Transverse colon (tissue), 4 donors: Measurements from ENCODE around the gene LYPD4. TPM values are rescaled to one million over a fixed set of nuclear protein-coding genes. Genes with fewer than 3 reads are reported as not detected.

Experiments
- DNase-seq: peaks from one replicate; pipeline ENCODE4 v3.0.0-alpha.2; 2019
- H3K27ac ChIP-seq, 4 donors: fragments of 200-600 bp; sonication (generic); 2 replicates each; pipeline ENCODE4 v1.5.1; 2016 to 2018; ENCODE audit warnings: inconsistent platforms in 4 of 4
- H3K27me3 ChIP-seq: fragments of 200-600 bp; sonication (generic); 2 replicates; pipeline ENCODE4 v1.5.1; 2017; ENCODE audit warnings: inconsistent platforms
- H3K36me3 ChIP-seq, 4 donors: fragments of 200-600 bp; sonication (generic); 2 replicates each; pipeline ENCODE4 v1.5.1; 2017 to 2019; ENCODE audit warnings: inconsistent platforms in 4 of 4
- H3K4me1 ChIP-seq, 4 donors: fragments of 200-600 bp; sonication (generic); 2 replicates each; pipeline ENCODE4 v1.5.1; 2017 to 2020; ENCODE audit warnings: inconsistent platforms in 4 of 4
- H3K4me3 ChIP-seq, 4 donors: fragments of 200-600 bp; sonication (generic); 1 replicate in 1 of 4; 2 replicates in 3 of 4; pipeline versions ENCODE4 v1.5.1 to v1.6.1; 2017 to 2019; ENCODE audit warnings: inconsistent platforms in 4 of 4
- H3K9me3 ChIP-seq, 2 donors: fragments of 200-600 bp; sonication (generic); 2 replicates each; pipeline ENCODE4 v1.5.1; 2017 to 2019; ENCODE audit warnings: inconsistent platforms in 2 of 2
- CTCF ChIP-seq, 5 experiments: fragments of 200-600 bp in 3 of 5; fragments of 450-650 bp in 2 of 5; sonication (generic) in 3 of 5; IDR thresholded peaks; 1 replicate in 2 of 5; 2 replicates in 3 of 5; pipeline ENCODE4 v1.5.1; 2016 to 2017; ENCODE audit warnings: antibody characterized with exemption in 5 of 5, inconsistent platforms in 3 of 5, mild to moderate bottlenecking in 2 of 5, moderate library complexity in 1 of 5
- EP300 ChIP-seq: sonication (generic); formaldehyde crosslinking; IDR thresholded peaks from one replicate; pipeline ENCODE4 v1.6.1; 2017; ENCODE audit warnings: antibody characterized with exemption, low read depth
- POLR2A ChIP-seq: fragments of 450-650 bp; IDR thresholded peaks from one replicate; pipeline ENCODE4 v1.6.1; 2016; ENCODE audit warnings: antibody characterized with exemption, mild to moderate bottlenecking, moderate library complexity
- POLR2AphosphoS5 ChIP-seq, 3 donors: sonication (generic); formaldehyde crosslinking; IDR thresholded peaks; one replicate each; pipeline ENCODE4 v1.6.1; 2016; ENCODE audit warnings: antibody characterized with exemption in 3 of 3
- WGBS, 2 donors: methylation state at CpG; one replicate each; pipeline ENCODE4 v1.1.5; 2018; ENCODE audit warnings: low coverage in 1 of 2; 5-methylcytosine and 5-hydroxymethylcytosine counted together
- in situ Hi-C, 4 donors: fragments of 200-750 bp; cut with MboI; loops; one replicate each; pipeline versions ENCODE4 v1.15.0 to v1.15.1; 2017; ENCODE audit warnings: low sequenced_read_pairs in 3 of 4, low pct_ligation_motif_present in 1 of 4, low pct_unique_long_range_greater_than_20kb in 1 of 4
- intact Hi-C: fragments of 100-400 bp; cut with DNase I; formaldehyde crosslinking; loops from one replicate; pipeline ENCODE4 v1.15.1; 2023; ENCODE audit warnings: low total_unique reads
- total RNA-seq, 4 donors: library from RNA; depleted of rRNA; stranded (reverse); fragments of >200 nt; gene quantifications; one replicate each; pipeline ENCODE4 v1.1.0, GENCODE V29; 2016

LYPD4 gene
- total RNA-seq, 4 donors from 2014 or later, result not detected

- WGBS, 2 donors, result 92 to 96% methylated on average over 5 to 19 of the region's 19 CpGs
- no peak for TF ChIP-seq CTCF (IDR thresholded peaks at IDR 0.05)
- no peak for TF ChIP-seq POLR2AphosphoS5 (IDR thresholded peaks at IDR 0.05)
- TF ChIP-seq POLR2A, result no peak
- no peak for TF ChIP-seq EP300
- H3K9me3 ChIP-seq, result no peaks in the 10 kb centered on the region
- in situ Hi-C loops (loop anchor here in 1 of 4 donors (25.0 kb wide), 1 partner anchor 360 kb away; no protein-coding TSS in a partner anchor), intact Hi-C loops (no loop called here)
- H3K36me3 ChIP-seq, result no peaks in the 10 kb centered on the region
- H3K27me3 ChIP-seq, result peaks cover 21% of the 10 kb centered on the region
- DNase-seq, result no peak
- no peak overlapping the region for H3K27ac ChIP-seq
- H3K4me1 ChIP-seq, result no peaks in the 10 kb centered on the region
- no peak overlapping the region for H3K4me3 ChIP-seq
These were observed 3.0 kb upstream of the LYPD4 start for GRCh38 chr19:41847351-41848105.

GRCh38 chr19:41845051-41845590, 638 bp upstream of the LYPD4 start:
- Histone ChIP-seq H3K4me1 (no peaks in the 10 kb centered on the region), H3K4me3 (no peak overlapping the region), H3K27ac (no peak overlapping the region), H3K27me3 (peaks cover 15% of the 10 kb centered on the region), H3K9me3 (no peaks in the 10 kb centered on the region), H3K36me3 (no peaks in the 10 kb centered on the region)
- DNase-seq, result no peak
- in situ Hi-C loops (loop anchor here in 1 of 4 donors (25.0 kb wide), 1 partner anchor 358 kb away; no protein-coding TSS in a partner anchor), intact Hi-C loops (no loop called here)
- whole genome bisulfite sequencing, 2 donors, result 88 to 96% methylated on average over 5 to 23 of the region's 23 CpGs
- TF ChIP-seq CTCF (IDR thresholded peaks at IDR 0.05) (no peak), EP300 (no peak), POLR2A (no peak), POLR2AphosphoS5 (IDR thresholded peaks at IDR 0.05) (no peak)

- H3K4me3 ChIP-seq, result no peak within 1 kb of the TSS
- no peaks in the 10 kb centered on the region for H3K9me3 ChIP-seq
- no peaks in the 10 kb centered on the region for H3K4me1 ChIP-seq
- TF ChIP-seq EP300 (no peak), CTCF (IDR thresholded peaks at IDR 0.05) (no peak), POLR2AphosphoS5 (IDR thresholded peaks at IDR 0.05) (no peak), POLR2A (no peak)
- 80 to 98% methylated on average over 1 to 3 of the region's 3 CpGs for WGBS, 2 donors
- no peak within 1 kb of the TSS for H3K27ac ChIP-seq
- DNase-seq, result no peak
- H3K27me3 ChIP-seq, result peaks cover 18% of the 10 kb centered on the region
- in situ Hi-C loops (loop anchor here in 1 of 4 donors (25.0 kb wide), 1 partner anchor 358 kb away; no protein-coding TSS in a partner anchor), intact Hi-C loops (no loop called here)
- no peaks in the 10 kb centered on the region for H3K36me3 ChIP-seq
These were observed 343 bp upstream of the LYPD4 start, which contains the start of gene DMRTC2 for GRCh38 chr19:41845001-41845050. TSS of gene DMRTC2 (plus strand) at chr19:41845042. CDS start at chr19:41847429, 2,387 bp downstream.

GRCh38 chr19:41843371-41843770, 1.1 kb downstream of the LYPD4 start:
- intact Hi-C loops (no loop called here), in situ Hi-C loops (loop anchor here in 1 of 4 donors (25.0 kb wide), 1 partner anchor 356 kb away; no protein-coding TSS in a partner anchor)
- Histone ChIP-seq H3K27ac (no peak overlapping the region), H3K27me3 (peaks cover 30% of the 10 kb centered on the region), H3K4me3 (no peak overlapping the region), H3K36me3 (no peaks in the 10 kb centered on the region), H3K9me3 (no peaks in the 10 kb centered on the region), H3K4me1 (no peaks in the 10 kb centered on the region)
- TF ChIP-seq POLR2A (no peak), EP300 (no peak), POLR2AphosphoS5 (IDR thresholded peaks at IDR 0.05) (no peak), CTCF (IDR thresholded peaks at IDR 0.05) (no peak)
- DNase-seq, result no peak
- WGBS, 2 donors, result 43 to 50% methylated on average over 2 to 7 of the region's 7 CpGs
